Left kidney (tissue), 2 donors: ENCODE measurements around the gene RAI1. TPM values are rescaled to one million over a fixed set of nuclear protein-coding genes. Genes with fewer than 3 reads are reported as not detected.
A peak's percentile ranks its signal among the peaks of the same experiment; 100 is the strongest.

Source experiments
- DNase-seq: peaks from one replicate; pipeline ENCODE4 v3.0.0-alpha.2; 2013
- polyA plus RNA-seq: library from polyadenylated mRNA; unstranded; fragments of 120-200 nt; gene quantifications from one replicate; pipeline ENCODE4 v1.2.1, GENCODE V29; 2013; ENCODE audit not compliant: insufficient read length

Gene RAI1
- polyA plus RNA-seq, 1 donor = 25.9 TPM

GRCh38 chr17:17833658-17834357 is 152.6 kb downstream of the RAI1 start:
- DNase-seq = no peak

GRCh38 chr17:17834974-17835373 is 153.7 kb downstream of the RAI1 start:
- DNase-seq = no peak

- DNase-seq = no peak
Measured at GRCh38 chr17:17835415-17836249, 154.4 kb downstream of the RAI1 start.

- DNase-seq = peak; percentile 98
Measured at GRCh38 chr17:17836250-17836817, 155.1 kb downstream of the RAI1 start.

GRCh38 chr17:17836818-17837379 is 155.6 kb downstream of the RAI1 start, which contains the start of gene SREBF1:
Gene SREBF1, minus strand, starts transcription at chr17:17836986. Its CDS starts 169 bp downstream, at chr17:17836817.
- no peak for DNase-seq

- no peak for DNase-seq
Measured at GRCh38 chr17:17837380-17837821, 156.1 kb downstream of the RAI1 start.

GRCh38 chr17:17837966-17838962 is 157.0 kb downstream of the RAI1 start:
- no peak for DNase-seq

- DNase-seq = peak; percentile 72
Measured at GRCh38 chr17:17839791-17840707, 158.8 kb downstream of the RAI1 start.

GRCh38 chr17:17840751-17841591 is 159.7 kb downstream of the RAI1 start:
- no peak for DNase-seq

GRCh38 chr17:17841601-17842025 is 160.4 kb downstream of the RAI1 start:
- no peak for DNase-seq

GRCh38 chr17:17842111-17842876 is 161.0 kb downstream of the RAI1 start:
- no peak for DNase-seq

- no peak for DNase-seq
Measured at GRCh38 chr17:17843096-17843495, 161.8 kb downstream of the RAI1 start.

- DNase-seq = no peak
Measured at GRCh38 chr17:17844079-17844478, 162.8 kb downstream of the RAI1 start.

- DNase-seq = no peak
Measured at GRCh38 chr17:17844500-17844899, 163.2 kb downstream of the RAI1 start.

- DNase-seq = no peak
Measured at GRCh38 chr17:17845046-17845775, 164.0 kb downstream of the RAI1 start.

- DNase-seq = no peak
Measured at GRCh38 chr17:17846003-17846402, 164.7 kb downstream of the RAI1 start.

- no peak for DNase-seq
Measured at GRCh38 chr17:17846645-17847044, 165.4 kb downstream of the RAI1 start.
